Endodermal cell (in vitro differentiated cells): ENCODE data around the gene ERBB4. TPM values are rescaled to one million over a fixed set of nuclear protein-coding genes. Genes with fewer than 3 reads are reported as not detected.

ENCODE experiments used
- DNase-seq: peaks from one replicate; pipeline ENCODE4 v3.0.0-alpha.2; 2017
- H3K27ac ChIP-seq: 2 replicates; pipeline ENCODE4 v1.5.1; 2013; ENCODE audit warnings: mild to moderate bottlenecking, low read depth, low read length, moderate library complexity
- H3K27me3 ChIP-seq: 2 replicates; pipeline ENCODE4 v1.6.1; 2013; ENCODE audit warnings: mild to moderate bottlenecking, low read length, moderate library complexity; ENCODE audit not compliant: insufficient read depth, control insufficient read depth, poor library complexity, severe bottlenecking
- H3K36me3 ChIP-seq: 2 replicates; pipeline ENCODE4 v1.7.0; 2013; ENCODE audit warnings: mild to moderate bottlenecking, low read length, moderate library complexity; ENCODE audit not compliant: control insufficient read depth, insufficient read depth
- H3K4me1 ChIP-seq: one replicate; pipeline ENCODE4 v1.7.0; 2013; ENCODE audit warnings: low read length; ENCODE audit not compliant: control insufficient read depth, insufficient read depth
- H3K4me3 ChIP-seq: 2 replicates; pipeline ENCODE4 v1.5.1; 2013; ENCODE audit warnings: mild to moderate bottlenecking, low read length, moderate library complexity
- H3K9ac ChIP-seq: 2 replicates; pipeline ENCODE4 v1.6.1; 2013; ENCODE audit warnings: mild to moderate bottlenecking, low read length, moderate library complexity; ENCODE audit not compliant: poor library complexity, severe bottlenecking; ENCODE audit errors: extremely low read depth
- H3K9me3 ChIP-seq: 2 replicates; pipeline ENCODE4 v1.6.1; 2013; ENCODE audit warnings: mild to moderate bottlenecking, low read length, moderate library complexity; ENCODE audit not compliant: control insufficient read depth
- H3K27ac Mint-ChIP-seq: 2 replicates; pipeline ENCODE4 v1.8.0; 2020; ENCODE audit warnings: mixed read lengths
- H3K27me3 Mint-ChIP-seq: 2 replicates; pipeline ENCODE4 v1.8.0; 2021; ENCODE audit warnings: mild to moderate bottlenecking, mixed read lengths; ENCODE audit not compliant: insufficient read depth
- H3K36me3 Mint-ChIP-seq: 2 replicates; pipeline ENCODE4 v1.8.0; 2020; ENCODE audit warnings: low read depth, mixed read lengths
- H3K4me1 Mint-ChIP-seq: 2 replicates; pipeline ENCODE4 v1.8.0; 2020; ENCODE audit warnings: mixed read lengths
- H3K4me3 Mint-ChIP-seq: 2 replicates; pipeline ENCODE4 v1.8.0; 2020; ENCODE audit warnings: mild to moderate bottlenecking, moderate library complexity, mixed read lengths
- H3K9me3 Mint-ChIP-seq: 2 replicates; pipeline ENCODE4 v1.8.0; 2020; ENCODE audit warnings: mild to moderate bottlenecking, mixed read lengths
- CTCF ChIP-seq: fragments of 200-600 bp; sonication (generic); conservative IDR thresholded peaks from 2 replicates; pipeline ENCODE4 v1.5.0; 2021; ENCODE audit warnings: antibody characterized with exemption, mild to moderate bottlenecking
- WGBS, 2 experiments: methylation state at CpG; one replicate each; pipeline versions ENCODE4 v1.1.5 to v1.1.7; 2013; ENCODE audit warnings: missing lambda C conversion rate in 2 of 2, mixed read lengths in 1 of 2; ENCODE audit not compliant: insufficient coverage in 1 of 2, insufficient read length in 1 of 2; 5-methylcytosine and 5-hydroxymethylcytosine counted together
- total RNA-seq, 2 donors: library from RNA; stranded (reverse); fragmentation: NEBNext Ultra II Directional in 1 of 2; extraction: Animal tissue kit (Norgen Biotek cat#: 25700) in 1 of 2; gene quantifications; 2 replicates in 1 of 2; 3 replicates in 1 of 2; pipeline ENCODE4 v1.2.1, GENCODE V29; 2021

The ERBB4 gene
- total RNA-seq, 2 donors from 2014 or later = 154 to 158 TPM

- Histone ChIP-seq H3K9ac (no peak overlapping the region), H3K27me3 (no peaks in the 10 kb centered on the region), H3K9me3 (peaks cover 30% of the 10 kb centered on the region), H3K36me3 (peaks cover 44% of the 10 kb centered on the region), H3K4me3 (no peak overlapping the region), H3K4me1 (no peaks in the 10 kb centered on the region), H3K27ac (no peak overlapping the region)
- Mint-ChIP-seq H3K4me3 (no peak overlapping the region), H3K27me3 (no peaks in the 10 kb centered on the region), H3K9me3 (peaks cover 28% of the 10 kb centered on the region), H3K36me3 (peaks cover 72% of the 10 kb centered on the region), H3K4me1 (no peaks in the 10 kb centered on the region), H3K27ac (no peak overlapping the region)
- no peak for DNase-seq
- TF ChIP-seq CTCF = no peak
Observed at GRCh38 chr2:211417544-211417943, 1121.1 kb downstream of the ERBB4 start.

- H3K4me3 Mint-ChIP-seq = no peak overlapping the region
- Histone ChIP-seq H3K9me3 (peaks cover 30% of the 10 kb centered on the region), H3K36me3 (peaks cover 37% of the 10 kb centered on the region), H3K27me3 (no peaks in the 10 kb centered on the region), H3K9ac (no peak overlapping the region), H3K4me1 (no peaks in the 10 kb centered on the region), H3K27ac (no peak overlapping the region), H3K4me3 (peak overlapping the region; percentile 2)
- no peaks in the 10 kb centered on the region for H3K27me3 Mint-ChIP-seq
- DNase-seq = no peak
- WGBS, 2 experiments = 83 to 100% methylated on average over 2 of the region's 2 CpGs
- H3K4me1 Mint-ChIP-seq = no peaks in the 10 kb centered on the region
- no peak overlapping the region for H3K27ac Mint-ChIP-seq
- no peak for TF ChIP-seq CTCF
- peaks cover 28% of the 10 kb centered on the region for H3K9me3 Mint-ChIP-seq
- peaks cover 71% of the 10 kb centered on the region for H3K36me3 Mint-ChIP-seq
Observed at GRCh38 chr2:211416373-211416772, 1122.2 kb downstream of the ERBB4 start.

GRCh38 chr2:211413746-211414145 lies 1124.9 kb downstream of the ERBB4 start:
- Histone ChIP-seq H3K9me3 (peaks cover 24% of the 10 kb centered on the region), H3K27me3 (no peaks in the 10 kb centered on the region), H3K4me3 (no peak overlapping the region), H3K4me1 (peaks cover 1% of the 10 kb centered on the region), H3K9ac (no peak overlapping the region), H3K27ac (peak overlapping the region; percentile 76), H3K36me3 (peaks cover 25% of the 10 kb centered on the region)
- Mint-ChIP-seq H3K4me1 (peaks cover 10% of the 10 kb centered on the region), H3K27ac (no peak overlapping the region), H3K9me3 (peaks cover 28% of the 10 kb centered on the region), H3K36me3 (peaks cover 57% of the 10 kb centered on the region), H3K27me3 (no peaks in the 10 kb centered on the region), H3K4me3 (no peak overlapping the region)
- WGBS, 2 experiments = 89% methylated on average over 7 of the region's 7 CpGs; no CpG with 5 or more reads in 1 of the 2 experiments
- DNase-seq = no peak
- no peak for TF ChIP-seq CTCF
